Heart left ventricle (tissue), 13 donors: ENCODE data around the gene ADAMTSL2.

ENCODE experiments used
- POLR2A ChIP-seq, 2 donors: fragments of 450-650 bp; IDR thresholded peaks; one replicate each; pipeline ENCODE4 v1.6.1; 2017; ENCODE audit warnings: antibody characterized with exemption in 2 of 2, mild to moderate bottlenecking in 2 of 2, moderate library complexity in 2 of 2
- TF ChIP-seq, protein P1 (sequence below), 12 donors: fragments of 200-600 bp; sonication (generic) in 4 of 12; IDR thresholded peaks; one replicate each; pipeline versions ENCODE4 v1.5.0 to v1.8.0; 2018 to 2022; ENCODE audit warnings: antibody characterized with exemption in 12 of 12, mild to moderate bottlenecking in 5 of 12
- donor health status: ischemic (EF 13 %, LVEDD 7.1; RV severe dilation, severe dysfunction).
- donor health status: DM: no; HTN: yes; CAD: no.
- donor health status: DM: no; HTN: no; CAD: no.
- donor health status: ischemic (EF 25% LVEDD 6.9; RV normal size, moderate dysfunction).
- donor health status: ischemic (EF 25% LVEDD 5.7; RV mildly dilated, moderate dysfunction).
- donor health status: ischemic (EF 35%, LVEDD 5.7; RV mildly dilated, moderate dysfunction).
- donor health status: nonischemic (EF 11% LVEDD 7.7; RV severe dilation, severe dysfunction).
- donor health status: DM: yes; HTN: yes; CAD: no.
- donor health status: PGD.
- donor health status: ischemic (EF 29% LVEDD 5.4; RV normal size, mild dysfunction).
- donor health status: nonischemic (EF 23%, LVEDD 6.1; RV moderate dilation, normal function).

DNA sequence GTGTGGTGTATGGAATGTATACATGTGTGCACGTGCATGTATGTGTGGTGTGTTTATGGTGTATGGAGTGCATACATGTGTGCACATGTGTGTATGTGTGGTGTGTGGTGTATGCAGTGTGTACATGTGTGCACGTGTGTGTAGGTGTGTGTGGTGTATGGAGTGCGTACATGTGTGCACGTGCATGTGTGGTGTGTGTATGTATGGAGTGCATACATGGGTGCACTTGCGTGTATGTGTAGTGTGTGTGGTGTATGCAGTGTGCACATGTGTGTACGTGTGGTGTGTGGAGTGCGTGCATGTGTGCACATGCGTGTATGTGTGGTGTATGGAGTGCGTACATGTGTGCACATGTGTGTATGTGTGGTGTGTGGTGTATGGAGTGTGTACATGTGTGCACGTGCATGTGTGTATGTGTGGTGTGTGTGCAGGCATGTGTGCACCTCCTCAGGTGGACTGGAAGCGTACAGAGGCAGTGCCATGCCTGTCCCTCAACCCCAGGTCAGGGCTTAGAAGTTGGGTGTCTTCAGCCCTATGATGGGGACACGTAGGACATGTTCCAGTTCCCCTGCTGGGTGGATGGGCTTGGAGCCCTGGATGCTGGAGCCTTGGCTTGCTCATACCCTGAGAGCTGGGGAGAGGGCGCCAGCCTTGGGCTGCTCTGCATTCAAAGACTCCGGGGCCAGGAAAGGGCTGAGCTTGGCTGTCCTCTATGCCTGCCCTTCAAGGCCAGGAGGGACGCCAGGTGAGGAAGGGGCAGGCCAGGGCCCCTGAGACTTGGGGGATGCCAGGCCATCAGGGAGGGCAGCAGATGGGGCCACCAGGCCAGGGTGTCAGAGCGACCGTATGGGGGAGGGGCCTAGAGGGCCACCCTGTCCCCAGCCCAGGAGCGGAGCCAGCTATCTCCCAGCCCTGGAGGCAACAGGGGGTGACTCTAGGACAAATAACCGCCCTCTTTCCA is 22.0 kb upstream of the ADAMTSL2 start:
- TF ChIP-seq, protein P1, sequence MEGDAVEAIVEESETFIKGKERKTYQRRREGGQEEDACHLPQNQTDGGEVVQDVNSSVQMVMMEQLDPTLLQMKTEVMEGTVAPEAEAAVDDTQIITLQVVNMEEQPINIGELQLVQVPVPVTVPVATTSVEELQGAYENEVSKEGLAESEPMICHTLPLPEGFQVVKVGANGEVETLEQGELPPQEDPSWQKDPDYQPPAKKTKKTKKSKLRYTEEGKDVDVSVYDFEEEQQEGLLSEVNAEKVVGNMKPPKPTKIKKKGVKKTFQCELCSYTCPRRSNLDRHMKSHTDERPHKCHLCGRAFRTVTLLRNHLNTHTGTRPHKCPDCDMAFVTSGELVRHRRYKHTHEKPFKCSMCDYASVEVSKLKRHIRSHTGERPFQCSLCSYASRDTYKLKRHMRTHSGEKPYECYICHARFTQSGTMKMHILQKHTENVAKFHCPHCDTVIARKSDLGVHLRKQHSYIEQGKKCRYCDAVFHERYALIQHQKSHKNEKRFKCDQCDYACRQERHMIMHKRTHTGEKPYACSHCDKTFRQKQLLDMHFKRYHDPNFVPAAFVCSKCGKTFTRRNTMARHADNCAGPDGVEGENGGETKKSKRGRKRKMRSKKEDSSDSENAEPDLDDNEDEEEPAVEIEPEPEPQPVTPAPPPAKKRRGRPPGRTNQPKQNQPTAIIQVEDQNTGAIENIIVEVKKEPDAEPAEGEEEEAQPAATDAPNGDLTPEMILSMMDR (IDR thresholded peaks at IDR 0.05): no peak
- TF ChIP-seq POLR2A (IDR thresholded peaks at IDR 0.05): no peak
